ENCODE results near the gene AKAP13. TPM values are rescaled to one million over a fixed set of nuclear protein-coding genes. Genes with fewer than 3 reads are reported as not detected.
A peak's percentile ranks its signal among the peaks of the same experiment; 100 is the strongest.

The AKAP13 gene
- total and polyA plus RNA-seq, 7 donors, result 18.2 to 126 (median 93.7) TPM

- no peak for TF ChIP-seq CTCF (IDR thresholded peaks at IDR 0.05)
- intact Hi-C loops (cut with DNase I), result no loop called here
- Histone ChIP-seq H3K27ac (peak overlapping the region; percentile 64), H3K4me1 (peaks cover 33% of the 10 kb centered on the region), H3K9me3 (no peaks in the 10 kb centered on the region), H3K27me3 (ENCODE audit: insufficient read depth in 3 of 3, low read length in 2 of 3) (no peaks in the 10 kb centered on the region), H3K4me3 (peak overlapping the region; percentile 49), H3K36me3 (ENCODE audit: insufficient read depth in 1 of 2, low read depth in 1 of 2) (peaks cover 2 to 32% of the 10 kb centered on the region in 2 donors)
- ATAC-seq (peak; percentile 49 to 64 (median 58)), DNase-seq (peak; percentile 83 to 84)
- 27 to 32% (median 27%) methylated on average over 27 of the region's 27 CpGs for WGBS, 3 donors
Observed at GRCh38 chr15:85750319-85751290, 370.2 kb downstream of the AKAP13 start.

GRCh38 chr15:85751291-85752123 lies 371.1 kb downstream of the AKAP13 start:
- peak in 2 of 4 donors; percentile 6 to 8 for ATAC-seq
- Histone ChIP-seq H3K36me3 (ENCODE audit: insufficient read depth in 1 of 2, low read depth in 1 of 2) (peaks cover 2 to 23% of the 10 kb centered on the region in 2 donors), H3K27ac (peak overlapping the region; percentile 64), H3K9me3 (no peaks in the 10 kb centered on the region), H3K4me3 (no peak overlapping the region), H3K27me3 (ENCODE audit: insufficient read depth in 3 of 3, low read length in 2 of 3) (no peaks in the 10 kb centered on the region), H3K4me1 (peaks cover 33% of the 10 kb centered on the region)
- no peak for TF ChIP-seq CTCF (IDR thresholded peaks at IDR 0.05)
- intact Hi-C loops (cut with DNase I), result no loop called here
- 63 to 67% (median 65%) methylated on average over 15 of the region's 15 CpGs for WGBS, 3 donors
- peak in 1 of 2 donors; percentile 52 for DNase-seq

- no peak overlapping the region for H3K27ac ChIP-seq
- DNase-seq (no peak), ATAC-seq (peak in 1 of 4 donors; percentile 9)
- WGBS, 3 donors, result 36 to 50% (median 45%) methylated on average over 13 to 15 of the region's 15 CpGs
- no peak for TF ChIP-seq CTCF (IDR thresholded peaks at IDR 0.05)
- H3K9me3 ChIP-seq, result no peaks in the 10 kb centered on the region
- H3K36me3 ChIP-seq (ENCODE audit: insufficient read depth in 1 of 2, low read depth in 1 of 2), result peaks cover 0 to 17% of the 10 kb centered on the region in 2 donors
- H3K27me3 ChIP-seq (ENCODE audit: insufficient read depth in 3 of 3, low read length in 2 of 3), result no peaks in the 10 kb centered on the region
- peaks cover 33% of the 10 kb centered on the region for H3K4me1 ChIP-seq
- H3K4me3 ChIP-seq, result no peak overlapping the region
- intact Hi-C loops (cut with DNase I), result no loop called here
Observed at GRCh38 chr15:85752124-85752475, 371.7 kb downstream of the AKAP13 start.

DNA sequence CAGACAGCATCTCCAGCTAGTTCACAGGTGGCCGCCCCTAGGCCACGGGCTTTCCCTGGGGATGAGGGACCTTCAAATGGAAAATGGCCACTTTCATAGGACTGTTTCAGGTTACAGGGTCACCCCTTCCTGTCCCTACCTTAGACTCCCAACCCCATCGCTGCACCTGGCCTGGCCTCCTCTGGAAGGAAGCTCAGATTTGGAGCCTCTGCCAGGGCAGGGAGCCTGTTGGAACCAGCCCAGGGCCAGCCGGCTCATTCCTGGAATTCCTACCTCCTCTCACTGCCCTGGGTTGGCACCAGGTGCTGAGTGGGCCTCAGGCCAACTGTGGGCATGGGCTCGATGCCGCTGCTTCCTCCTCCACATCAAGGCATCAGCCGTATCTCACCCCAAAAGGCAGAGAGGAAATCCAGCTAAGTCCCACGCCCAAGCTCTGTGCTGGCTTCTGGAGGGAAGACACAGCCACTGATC lies 372.1 kb downstream of the AKAP13 start:
- 23 to 31% (median 30%) methylated on average over 8 of the region's 8 CpGs for WGBS, 3 donors
- Histone ChIP-seq H3K9me3 (no peaks in the 10 kb centered on the region), H3K36me3 (ENCODE audit: insufficient read depth in 1 of 2, low read depth in 1 of 2) (peaks cover 0 to 13% of the 10 kb centered on the region in 2 donors), H3K4me1 (peaks cover 33% of the 10 kb centered on the region), H3K27me3 (ENCODE audit: insufficient read depth in 3 of 3, low read length in 2 of 3) (no peaks in the 10 kb centered on the region), H3K4me3 (no peak overlapping the region), H3K27ac (no peak overlapping the region)
- DNase-seq, result peak in 1 of 2 donors; percentile 49
- no peak for ATAC-seq
- intact Hi-C loops (cut with DNase I), result no loop called here
- no peak for TF ChIP-seq CTCF (IDR thresholded peaks at IDR 0.05)
